K562 (cell line): ENCODE measurements around the gene RAB5B. TPM values are rescaled to one million over a fixed set of nuclear protein-coding genes. Genes with fewer than 3 reads are reported as not detected.

Experiments used
- ATAC-seq: fragments of 200-7000 bp; cut with Tn5 transposase; 3 replicates; pipeline ENCODE4 v1.9.1; 2020; ENCODE audit warnings: moderate library complexity
- BruUV-seq: library from RNA; stranded (reverse); fragments of 400-500 nt; replicated peaks from 2 replicates; lab custom pipeline; 2021; lab: Mats Ljungman, UMichigan
- CTCF ChIA-PET: fragments of 300-600 bp; formaldehyde crosslinking; extraction: SDS; loops from one replicate; lab custom pipeline; 2021; ENCODE audit warnings: low intra/inter-chr PET ratio; lab: Yijun Ruan, JAX
- POLR2A ChIA-PET: fragments of 300-600, 350-650 bp; sonication (Branson Sonifier 250); formaldehyde crosslinking; extraction: SDS; loops from one replicate; lab custom pipeline; 2021; ENCODE audit warnings: antibody characterized with exemption, inconsistent platforms; lab: Yijun Ruan, JAX
- DNase-seq, 4 experiments: peaks; one replicate each; pipeline versions ENCODE4 v3.0.0 to v3.0.0-alpha.2; 2011 to 2018; ENCODE audit warnings: low spot score in 3 of 4, mixed read lengths in 3 of 4; ENCODE audit errors: extremely low read depth in 1 of 4
- FAIRE-seq: peaks from 2 replicates; lab custom pipeline; 2011; peaks lifted over from hg19 to GRCh38; lab: Jason Lieb, UNC
- H2AFZ ChIP-seq: 2 replicates; pipeline ENCODE4 v1.6.0; 2011; ENCODE audit warnings: low read depth, low read length, control low read depth, inconsistent platforms
- H3K27ac ChIP-seq: fragments of 200-600 bp; 3 replicates; pipeline ENCODE4 v1.8.0; 2011; ENCODE audit warnings: low read depth, mild to moderate bottlenecking, control low read depth, inconsistent platforms, low read length, moderate library complexity, mixed read lengths; ENCODE audit errors: extremely low read depth
- H3K27me3 ChIP-seq, 2 experiments: fragments of 300-600 bp in 1 of 2; 2 replicates in 1 of 2; 3 replicates in 1 of 2; pipeline versions ENCODE4 v1.6.0 to v1.8.0; 2011; ENCODE audit warnings: inconsistent platforms in 2 of 2, low read length in 2 of 2, mild to moderate bottlenecking in 1 of 2, mixed read lengths in 1 of 2, moderate library complexity in 1 of 2; ENCODE audit not compliant: control insufficient read depth in 2 of 2, insufficient read depth in 2 of 2
- H3K36me3 ChIP-seq: fragments of 300-600 bp; 3 replicates; pipeline ENCODE4 v1.8.0; 2011; ENCODE audit warnings: mild to moderate bottlenecking, low read length, inconsistent platforms; ENCODE audit not compliant: control insufficient read depth, insufficient read depth
- H3K4me1 ChIP-seq, 2 experiments: fragments of 200-600 bp in 1 of 2; replicated peaks in 1 of 2; 2 replicates in 1 of 2; 3 replicates in 1 of 2; pipeline versions ENCODE4 v1.5.1 to v1.8.0; 2011; ENCODE audit warnings: inconsistent platforms in 2 of 2, low read length in 2 of 2, mild to moderate bottlenecking in 1 of 2, mixed read lengths in 1 of 2, moderate library complexity in 1 of 2; ENCODE audit not compliant: control insufficient read depth in 2 of 2, insufficient read depth in 2 of 2
- H3K4me2 ChIP-seq: 2 replicates; pipeline ENCODE4 v1.6.1; 2011; ENCODE audit warnings: low read length, control low read depth, inconsistent platforms, mixed read lengths; ENCODE audit not compliant: insufficient read depth
- H3K4me3 ChIP-seq: fragments of 200-600 bp; sonication (generic), shearing (Covaris generic); 2 replicates; pipeline ENCODE4 v1.5.1; 2016; ENCODE audit warnings: control low read depth, inconsistent platforms
- H3K79me2 ChIP-seq: fragments of 200-600 bp; 3 replicates; pipeline ENCODE4 v1.8.0; 2011; ENCODE audit warnings: low read length, inconsistent platforms; ENCODE audit not compliant: control insufficient read depth, insufficient read depth
- H3K9ac ChIP-seq, 2 experiments: 2 replicates each; pipeline versions ENCODE4 v1.6.0 to v1.6.1; 2011; ENCODE audit warnings: low read depth in 2 of 2, low read length in 2 of 2, control low read depth in 1 of 2, inconsistent platforms in 1 of 2, mild to moderate bottlenecking in 1 of 2, mixed read lengths in 1 of 2; ENCODE audit not compliant: insufficient read depth in 1 of 2
- H3K9me1 ChIP-seq: one replicate; pipeline ENCODE4 v1.6.0; 2011; ENCODE audit warnings: inconsistent platforms, mild to moderate bottlenecking, low read length, moderate library complexity; ENCODE audit not compliant: control insufficient read depth, insufficient read depth
- H3K9me3 ChIP-seq: replicated peaks from 2 replicates; pipeline ENCODE4 v1.5.1; 2011; ENCODE audit warnings: low read depth, low read length, inconsistent platforms; ENCODE audit not compliant: control insufficient read depth, insufficient read depth
- H4K20me1 ChIP-seq: replicated peaks from 2 replicates; pipeline ENCODE4 v1.6.1; 2011; ENCODE audit warnings: low read length, inconsistent platforms, mixed read lengths; ENCODE audit not compliant: control insufficient read depth, insufficient read depth
- KHSRP ChIP-seq: fragments of 450-650 bp; IDR thresholded peaks from 2 replicates; pipeline ENCODE4 v1.6.1; 2017
- NCOA1 ChIP-seq: fragments of 450-650 bp; IDR thresholded peaks from 2 replicates; pipeline ENCODE4 v1.6.1; 2016; ENCODE audit warnings: low read depth
- NRF1 ChIP-seq, 2 experiments: fragments of 450-650 bp; IDR thresholded peaks in 1 of 2; conservative IDR thresholded peaks in 1 of 2; 2 replicates each; pipeline ENCODE4 v1.6.1; 2014; ENCODE audit warnings: mild to moderate bottlenecking in 2 of 2
- RBM15 ChIP-seq: fragments of 200-400 bp; formaldehyde crosslinking; IDR thresholded peaks from 2 replicates; pipeline ENCODE4 v1.6.1; 2018; ENCODE audit warnings: mild to moderate bottlenecking, low read length, moderate library complexity; ENCODE audit not compliant: insufficient read depth
- ZFP36 ChIP-seq: fragments of 150-350 bp; IDR thresholded peaks from 2 replicates; pipeline ENCODE4 v1.6.1; 2018; ENCODE audit warnings: low read length, low read depth; ENCODE audit not compliant: partially characterized antibody
- WGBS: fragments of 100-300 bp; shearing (Covaris generic); methylation state at CpG from one replicate; pipeline ENCODE4 v1.1.6; 2016; ENCODE audit warnings: low coverage, mixed read lengths; ENCODE audit not compliant: insufficient coverage; ENCODE audit errors: missing lambda C conversion rate; 5-methylcytosine and 5-hydroxymethylcytosine counted together
- in situ Hi-C: fragments of 300-500 bp; cut with MboI; formaldehyde crosslinking; loops from 4 replicates; pipeline ENCODE4 v1.15.0; 2018; ENCODE audit warnings: inconsistent platforms, mixed read lengths
- intact Hi-C: fragments of 100-400 bp; cut with micrococcal nuclease; formaldehyde crosslinking; loops from 2 replicates; pipeline ENCODE4 v1.14.2; 2022
- polyA plus RNA-seq, 8 experiments: library from polyadenylated mRNA; depleted of rRNA in 4 of 8; stranded (reverse) in 5 of 8; unstranded in 3 of 8; fragments of >200 nt; fragmentation: Nextera tagmentation in 2 of 8; fragmentation: Illumina TruSeq in 1 of 8; extraction: Ambion mirVana in 2 of 8; extraction: Trizol in 1 of 8; gene quantifications; 2 replicates each; pipeline versions ENCODE4 v1.2.1 to v1.2.3, GENCODE V29; 2011 to 2014; ENCODE audit warnings: inconsistent platforms in 1 of 8, missing spikeins in 1 of 8
- total RNA-seq, 7 experiments: library from RNA; depleted of rRNA in 6 of 7; stranded (reverse); fragments of >200 nt in 6 of 7; fragmentation: Illumina TruSeq in 2 of 7; extraction: Trizol in 2 of 7; gene quantifications; 2 replicates each; pipeline versions ENCODE4 v1.2.1 to v1.2.3, GENCODE V29; 2011 to 2021; ENCODE audit warnings: low replicate concordance in 1 of 7
- TF ChIP-seq, protein P1 (sequence below): sonication (generic); formaldehyde crosslinking; IDR thresholded peaks from 2 replicates; pipeline ENCODE4 v1.8.1; 2023; ENCODE audit warnings: mild to moderate bottlenecking, missing genetic modification reagents

RAB5B gene
- total and polyA plus RNA-seq, 9 of the 15 experiments (the other 6 are each of a cell fraction or from before 2014, with no cell fraction given): 6.8 to 73.8 (median 25.2) TPM

DNA sequence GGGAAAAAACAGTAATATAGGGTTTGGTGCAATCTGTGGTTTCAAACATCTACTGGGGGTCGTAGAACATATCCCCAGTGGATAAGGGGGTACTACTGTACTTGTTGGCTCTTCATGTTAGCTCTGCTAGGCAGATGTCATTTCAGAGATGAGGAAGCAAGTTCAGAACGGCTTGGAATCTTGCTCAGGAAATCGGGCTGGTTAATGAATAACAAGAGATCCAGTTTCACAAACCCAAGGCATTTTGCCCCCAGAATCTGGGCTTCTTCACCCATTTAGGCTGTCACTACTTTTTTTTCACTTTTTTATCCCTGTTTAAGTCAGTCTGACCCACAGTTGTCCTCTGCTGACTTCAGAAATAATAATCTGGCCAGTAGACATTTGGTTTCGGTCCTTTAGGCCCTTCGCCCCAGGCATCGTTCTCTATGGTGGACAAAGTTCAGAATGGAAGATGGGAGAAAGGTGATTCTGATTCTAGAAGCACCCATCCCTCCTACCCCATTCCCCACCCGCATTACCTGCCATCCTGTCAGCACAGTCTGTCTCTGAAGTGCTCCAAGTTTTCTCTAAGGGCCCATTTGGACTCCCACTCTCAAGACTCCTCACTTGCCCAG is 27.7 kb downstream of the RAB5B start:
- peaks cover 13 to 44% of the 10 kb centered on the region in 2 experiments; a peak in 4 of 5 replicates for H3K4me1 ChIP-seq
- no peak for FAIRE-seq
- WGBS: 88% methylated on average over 7 of the region's 7 CpGs

More for the DNA sequence above, 27.7 kb downstream of the RAB5B start:
- ATAC-seq (no peak), DNase-seq (no peak)
- H3K4me3 ChIP-seq: no peak overlapping the region
- H3K79me2 ChIP-seq: peaks cover 19% of the 10 kb centered on the region
- CTCF ChIA-PET: no interaction called here
- in situ Hi-C loops: no loop called here
- intact Hi-C loops: no loop called here
- no peak overlapping the region for H2AFZ ChIP-seq
- no peaks in the 10 kb centered on the region for H3K9me3 ChIP-seq
- peak overlapping the region in 1 of 2 experiments; percentile 14; a peak in 1 of 4 replicates for H3K9ac ChIP-seq
- no peaks in the 10 kb centered on the region for H3K27me3 ChIP-seq
- no peaks in the 10 kb centered on the region for H3K9me1 ChIP-seq
- H3K36me3 ChIP-seq: peaks cover 37% of the 10 kb centered on the region
- POLR2A ChIA-PET: no interaction called here
- no peak for TF ChIP-seq NRF1 (conservative IDR thresholded peaks at IDR 0.05 in 1 of 2, IDR thresholded peaks at IDR 0.05 in 1 of 2)
- TF ChIP-seq NCOA1: no peak
- TF ChIP-seq KHSRP: no peak
- no peak for TF ChIP-seq RBM15
- TF ChIP-seq, protein P1, sequence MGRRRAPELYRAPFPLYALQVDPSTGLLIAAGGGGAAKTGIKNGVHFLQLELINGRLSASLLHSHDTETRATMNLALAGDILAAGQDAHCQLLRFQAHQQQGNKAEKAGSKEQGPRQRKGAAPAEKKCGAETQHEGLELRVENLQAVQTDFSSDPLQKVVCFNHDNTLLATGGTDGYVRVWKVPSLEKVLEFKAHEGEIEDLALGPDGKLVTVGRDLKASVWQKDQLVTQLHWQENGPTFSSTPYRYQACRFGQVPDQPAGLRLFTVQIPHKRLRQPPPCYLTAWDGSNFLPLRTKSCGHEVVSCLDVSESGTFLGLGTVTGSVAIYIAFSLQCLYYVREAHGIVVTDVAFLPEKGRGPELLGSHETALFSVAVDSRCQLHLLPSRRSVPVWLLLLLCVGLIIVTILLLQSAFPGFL (CRISPR knock-in tag): no peak
- TF ChIP-seq ZFP36: no peak
- no peak overlapping the region for H3K4me2 ChIP-seq
- no peak overlapping the region for H3K27ac ChIP-seq
- H4K20me1 ChIP-seq: no peaks in the 10 kb centered on the region
- BruUV-seq: no TSS peak
